ENCODE data around the gene LSM11. TPM values are rescaled to one million over a fixed set of nuclear protein-coding genes. Genes with fewer than 3 reads are reported as not detected.

Gene LSM11
- total and polyA plus RNA-seq, 2 of the 4 experiments (the other 2 are of a cell fraction) = 1.4 to 3.0 TPM

DNA sequence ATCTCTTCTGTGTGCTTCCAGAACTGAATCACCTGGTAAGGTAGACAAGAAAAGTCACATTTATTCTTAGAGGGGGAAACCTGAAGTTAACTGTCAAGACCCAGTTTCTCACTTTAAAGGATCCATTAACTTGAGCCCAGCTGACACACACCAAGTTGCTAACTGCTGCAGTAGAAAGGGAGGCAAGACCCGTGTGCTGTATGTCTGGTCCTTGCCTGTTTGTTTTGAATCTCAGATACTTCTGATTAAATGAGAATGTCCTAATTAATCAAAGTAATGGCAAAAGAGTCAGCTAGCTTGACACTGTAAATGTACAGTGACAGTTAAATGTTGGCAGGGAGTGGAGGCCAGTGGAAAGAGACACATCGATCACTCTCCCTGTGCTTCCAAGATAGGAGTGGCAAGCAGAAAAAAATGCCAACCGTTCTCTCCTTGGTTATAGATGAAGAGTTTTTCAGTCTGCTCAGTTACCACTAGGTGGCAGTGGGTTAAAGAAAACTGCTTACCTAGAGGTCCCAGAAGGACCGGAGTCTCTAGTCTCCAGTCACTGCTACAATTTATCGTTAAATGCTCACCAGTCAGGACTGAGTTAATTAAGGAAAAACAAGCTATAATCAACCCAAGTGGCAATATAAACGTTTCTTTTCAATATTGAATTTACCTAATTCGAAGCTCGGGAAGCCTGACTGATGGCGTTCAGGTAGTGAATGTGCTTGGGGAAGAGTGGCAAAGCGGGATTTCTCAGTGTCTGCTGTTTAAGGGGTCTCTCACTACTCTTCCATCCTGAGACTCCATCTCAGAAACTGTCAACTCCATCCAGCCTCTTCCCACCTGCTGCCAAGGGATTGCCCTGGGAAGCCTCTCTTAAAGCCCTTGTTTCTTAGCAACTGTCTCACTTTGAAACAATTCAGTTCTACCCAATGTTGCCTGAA is 18.4 kb downstream of the LSM11 start:
- H3K27me3 ChIP-seq (ENCODE audit: control insufficient read depth, insufficient read depth, low read length) = no peaks in the 10 kb centered on the region
- no peaks in the 10 kb centered on the region for H3K79me1 ChIP-seq (ENCODE audit: low read depth in 1 of 2, low read length in 2 of 2)
- H3K9me1 ChIP-seq (ENCODE audit: insufficient read depth, low read length) = peaks cover 3% of the 10 kb centered on the region; the same call in 1 of the 2 replicates
- H3K27ac ChIP-seq (ENCODE audit: insufficient read depth, low read length) = no peak overlapping the region
- BruUV-seq (replicated peaks) = no TSS peak
- dilution Hi-C loops (cut with HindIII; ENCODE audit: low sequenced_read_pairs, unreplicated experiment) (no loop called here), intact Hi-C loops (cut with micrococcal nuclease) (loop anchor here (1.0 to 5.0 kb wide), 5 partner anchors 155 to 1370 kb away; no protein-coding TSS in a partner anchor), in situ Hi-C loops (cut with MboI; ENCODE audit: low sequenced_read_pairs) (no loop called here)
- H2BK15ac ChIP-seq (ENCODE audit: low read depth, low read length) = no peak overlapping the region
- no peaks in the 10 kb centered on the region for H3K9me3 ChIP-seq (ENCODE audit: control insufficient read depth, insufficient read depth, low read length)
- H4K8ac ChIP-seq (ENCODE audit: low read depth in 2 of 2, low read length in 2 of 2) = peak overlapping the region in 1 of 2 experiments; percentile 66; a peak in 2 of 4 replicates
- POLR2A ChIA-PET (ENCODE audit: unreplicated experiment) = no interaction called here
- H3K56ac ChIP-seq (ENCODE audit: extremely low read depth, insufficient read depth, low read length) = no peak overlapping the region
- no peak overlapping the region for H4K5ac ChIP-seq (ENCODE audit: low read depth, low read length)
- peak; percentile 99 for ATAC-seq (ENCODE audit: low read depth)
- H3K14ac ChIP-seq (replicated peaks; ENCODE audit: low read depth, low read length) = no peak overlapping the region
- H3K9ac ChIP-seq (ENCODE audit: low read depth, low read length) = no peak overlapping the region
- no peak for TF ChIP-seq POLR2A (IDR thresholded peaks at IDR 0.05; ENCODE audit: low read depth, low read length)
- TF ChIP-seq, protein P1, sequence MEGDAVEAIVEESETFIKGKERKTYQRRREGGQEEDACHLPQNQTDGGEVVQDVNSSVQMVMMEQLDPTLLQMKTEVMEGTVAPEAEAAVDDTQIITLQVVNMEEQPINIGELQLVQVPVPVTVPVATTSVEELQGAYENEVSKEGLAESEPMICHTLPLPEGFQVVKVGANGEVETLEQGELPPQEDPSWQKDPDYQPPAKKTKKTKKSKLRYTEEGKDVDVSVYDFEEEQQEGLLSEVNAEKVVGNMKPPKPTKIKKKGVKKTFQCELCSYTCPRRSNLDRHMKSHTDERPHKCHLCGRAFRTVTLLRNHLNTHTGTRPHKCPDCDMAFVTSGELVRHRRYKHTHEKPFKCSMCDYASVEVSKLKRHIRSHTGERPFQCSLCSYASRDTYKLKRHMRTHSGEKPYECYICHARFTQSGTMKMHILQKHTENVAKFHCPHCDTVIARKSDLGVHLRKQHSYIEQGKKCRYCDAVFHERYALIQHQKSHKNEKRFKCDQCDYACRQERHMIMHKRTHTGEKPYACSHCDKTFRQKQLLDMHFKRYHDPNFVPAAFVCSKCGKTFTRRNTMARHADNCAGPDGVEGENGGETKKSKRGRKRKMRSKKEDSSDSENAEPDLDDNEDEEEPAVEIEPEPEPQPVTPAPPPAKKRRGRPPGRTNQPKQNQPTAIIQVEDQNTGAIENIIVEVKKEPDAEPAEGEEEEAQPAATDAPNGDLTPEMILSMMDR (conservative IDR thresholded peaks at IDR 0.05; ENCODE audit: low read depth, low read length) = peak; percentile 81
- peak; percentile 62 for TF ChIP-seq SMC3 (IDR thresholded peaks at IDR 0.05; ENCODE audit: low read depth, low read length)
- no peak for TF ChIP-seq MAZ (IDR thresholded peaks at IDR 0.05; ENCODE audit: borderline replicate concordance, low read depth, low read length)
- no peak for TF ChIP-seq RFX5 (IDR thresholded peaks at IDR 0.05; ENCODE audit: low read depth, low read length)
- TF ChIP-seq RAD21 (IDR thresholded peaks at IDR 0.05; ENCODE audit: low read length) = peak; percentile 73
- TF ChIP-seq FOS (IDR thresholded peaks at IDR 0.05; ENCODE audit: low read depth, low read length) = no peak
- 0 out of 2 replicates have a peak, but pooled peaks have one; percentile 17 for TF ChIP-seq MAFK (IDR thresholded peaks at IDR 0.05; ENCODE audit: low read depth, low read length)
- no peak overlapping the region for H2AK5ac ChIP-seq (ENCODE audit: low read depth, low read length)
- no peak overlapping the region for H2BK5ac ChIP-seq (ENCODE audit: low read depth, low read length, poor library complexity, severe bottlenecking)
- no peak overlapping the region for H2BK120ac ChIP-seq (ENCODE audit: low read depth, low read length)
- no peaks in the 10 kb centered on the region for H3K4me1 ChIP-seq (ENCODE audit: control insufficient read depth, insufficient read depth, low read length)
- H3K4ac ChIP-seq (ENCODE audit: low read depth, low read length) = no peak overlapping the region
- no peak overlapping the region for H2AK9ac ChIP-seq (replicated peaks; ENCODE audit: low read depth, low read length, poor library complexity)
- peak; percentile 72 for DNase-seq
- CTCF ChIA-PET = interaction anchor here (0.5 to 1.4 kb wide), 9 partner anchors 9 to 1371 kb away, joined by 3 to 10 read pairs (median 3); partner anchors contain the start of gene LSM11
- no CpG with 5 or more reads among the region's 10 CpGs for WGBS, 2 experiments (ENCODE audit: extremely low coverage in 2 of 2, insufficient read length in 1 of 2)
- H4K91ac ChIP-seq (ENCODE audit: insufficient read depth, low read depth, low read length) = no peak overlapping the region
- no peak overlapping the region for H3K4me2 ChIP-seq (ENCODE audit: low read depth, low read length)
- no peaks in the 10 kb centered on the region for H4K20me1 ChIP-seq (ENCODE audit: insufficient read depth, low read length)
- no peak overlapping the region for H3K23ac ChIP-seq (ENCODE audit: low read depth, low read length)
- no peak overlapping the region for H3K18ac ChIP-seq (ENCODE audit: low read depth, low read length)
- H3K4me3 ChIP-seq (ENCODE audit: insufficient read depth, low read depth, low read length) = no peak overlapping the region
- 0 out of 2 replicates have a peak overlapping the region, but pooled peaks have one; percentile 35 for H2BK20ac ChIP-seq (ENCODE audit: low read depth, low read length)
- H3K36me3 ChIP-seq (ENCODE audit: control insufficient read depth, insufficient read depth, low read length) = no peaks in the 10 kb centered on the region
- peak overlapping the region; percentile 78 for H2AFZ ChIP-seq (replicated peaks; ENCODE audit: low read length, poor library complexity)
